Fibroblast of the conjunctiva (primary cell): Measurements from ENCODE around the gene SLCO3A1.
"Not testable (repeated sequence)": the region's sequence is repeated elsewhere in the genome, so short reads cannot be mapped to it uniquely, and the experiment has no call there.

Experiments
- DNase-seq: peaks from one replicate; pipeline ENCODE4 v3.0.0-alpha.2; 2010; ENCODE audit warnings: low read depth

Gene SLCO3A1

GRCh38 chr15:92162657-92163056, 309.1 kb downstream of the SLCO3A1 start:
- DNase-seq: no peak

- no peak for DNase-seq
These were observed 310.1 kb downstream of the SLCO3A1 start for GRCh38 chr15:92163641-92164040.

- no peak for DNase-seq
These were observed 311.0 kb downstream of the SLCO3A1 start for GRCh38 chr15:92164327-92165000.

- DNase-seq: no peak
These were observed 311.5 kb downstream of the SLCO3A1 start for GRCh38 chr15:92165001-92165346.

- DNase-seq: no peak
These were observed 312.5 kb downstream of the SLCO3A1 start for GRCh38 chr15:92166029-92166428.

GRCh38 chr15:92166751-92167405, 313.4 kb downstream of the SLCO3A1 start:
- no peak for DNase-seq

- DNase-seq: no peak
These were observed 313.9 kb downstream of the SLCO3A1 start for GRCh38 chr15:92167451-92167850.

- DNase-seq: no peak
These were observed 314.7 kb downstream of the SLCO3A1 start for GRCh38 chr15:92168066-92168683.

GRCh38 chr15:92170897-92171296, 317.4 kb downstream of the SLCO3A1 start:
- DNase-seq: no peak

- DNase-seq: no peak
These were observed 325.4 kb downstream of the SLCO3A1 start for GRCh38 chr15:92178911-92179310.

- no peak for DNase-seq
These were observed 330.6 kb downstream of the SLCO3A1 start for GRCh38 chr15:92184142-92184541.

- DNase-seq: no peak
These were observed 331.2 kb downstream of the SLCO3A1 start for GRCh38 chr15:92184679-92185230.

GRCh38 chr15:92187975-92188374, 334.5 kb downstream of the SLCO3A1 start:
- no peak for DNase-seq

GRCh38 chr15:92189166-92189565, 335.7 kb downstream of the SLCO3A1 start:
- no peak for DNase-seq

- DNase-seq: no peak
These were observed 341.7 kb downstream of the SLCO3A1 start for GRCh38 chr15:92195241-92195640.

- no peak for DNase-seq
These were observed 342.8 kb downstream of the SLCO3A1 start for GRCh38 chr15:92196342-92196741.

- DNase-seq: no peak
These were observed 344.2 kb downstream of the SLCO3A1 start for GRCh38 chr15:92197746-92198145.

GRCh38 chr15:92200891-92201290, 347.4 kb downstream of the SLCO3A1 start:
- no peak for DNase-seq

- no peak for DNase-seq
These were observed 351.8 kb downstream of the SLCO3A1 start for GRCh38 chr15:92205255-92205739.

GRCh38 chr15:92207601-92208000, 354.1 kb downstream of the SLCO3A1 start:
- not testable (repeated sequence) for DNase-seq
